Stimulated activated CD8-positive, alpha-beta memory T cell treated with anti-CD3 and anti-CD28 coated beads, Interleukin-7, amount 100 ng/mL, for 4 hours (primary cell): ENCODE results near the gene DNMT3A.

Experiments
- DNase-seq, 2 donors: peaks; one replicate each; pipeline ENCODE4 v3.0.0-alpha.2; 2020; ENCODE audit warnings: low read depth in 2 of 2

Gene DNMT3A

GRCh38 chr2:25240636-25241035 lies 101.1 kb downstream of the DNMT3A start:
- DNase-seq: no peak

- no peak for DNase-seq
Measured at GRCh38 chr2:25238920-25239319, 102.8 kb downstream of the DNMT3A start.

GRCh38 chr2:25237764-25238163 lies 104.0 kb downstream of the DNMT3A start:
- no peak for DNase-seq

GRCh38 chr2:25236736-25237135 lies 105.0 kb downstream of the DNMT3A start:
- DNase-seq: no peak

- no peak for DNase-seq
Measured at GRCh38 chr2:25234738-25235137, 107.0 kb downstream of the DNMT3A start.

GRCh38 chr2:25233916-25234605 lies 107.7 kb downstream of the DNMT3A start:
- DNase-seq: no peak

- no peak for DNase-seq
Measured at GRCh38 chr2:25232248-25232825, 109.4 kb downstream of the DNMT3A start.

GRCh38 chr2:25230948-25231311 lies 110.8 kb downstream of the DNMT3A start:
- no peak for DNase-seq

- no peak for DNase-seq
Measured at GRCh38 chr2:25230198-25230947, 111.4 kb downstream of the DNMT3A start.

GRCh38 chr2:25229279-25230197 lies 112.2 kb downstream of the DNMT3A start:
- no peak for DNase-seq

- DNase-seq: no peak
Measured at GRCh38 chr2:25228848-25229278, 112.9 kb downstream of the DNMT3A start.

- DNase-seq: no peak
Measured at GRCh38 chr2:25227576-25227975, 114.1 kb downstream of the DNMT3A start.

GRCh38 chr2:25226827-25227226 lies 114.9 kb downstream of the DNMT3A start:
- DNase-seq: no peak

- DNase-seq: no peak
Measured at GRCh38 chr2:25222477-25223121, 119.1 kb downstream of the DNMT3A start.

- no peak for DNase-seq
Measured at GRCh38 chr2:25221579-25221978, 120.1 kb downstream of the DNMT3A start.

GRCh38 chr2:25220313-25220712 lies 121.4 kb downstream of the DNMT3A start:
- DNase-seq: no peak

- no peak for DNase-seq
Measured at GRCh38 chr2:25219621-25220020, 122.1 kb downstream of the DNMT3A start.

- no peak for DNase-seq
Measured at GRCh38 chr2:25218100-25218499, 123.6 kb downstream of the DNMT3A start.

GRCh38 chr2:25215948-25216679 lies 125.6 kb downstream of the DNMT3A start:
- DNase-seq: peak; percentile 71 to 88

GRCh38 chr2:25215232-25215631 lies 126.5 kb downstream of the DNMT3A start:
- DNase-seq: no peak

GRCh38 chr2:25213229-25213628 lies 128.5 kb downstream of the DNMT3A start:
- no peak for DNase-seq
